Central memory CD8-positive, alpha-beta T cell (primary cell): ENCODE results near the gene PPP1R12B.
"Not testable (repeated sequence)": the region's sequence is repeated elsewhere in the genome, so short reads cannot be mapped to it uniquely, and the experiment has no call there.

Experiments used
- ATAC-seq: fragments of 150-1000 bp; cut with Tn5 transposase; replicated peaks from 2 replicates; pipeline ENCODE4 v1.10.0; 2022; ENCODE audit warnings: mild to moderate bottlenecking, moderate FRiP score, moderate number of reproducible peaks; ENCODE audit not compliant: poor library complexity, severe bottlenecking; ENCODE audit errors: extremely low read depth
- DNase-seq, 2 donors: peaks; one replicate each; pipeline ENCODE4 v3.0.0; 2021; ENCODE audit warnings: low spot score in 2 of 2
- H3K27ac Mint-ChIP-seq: one replicate; pipeline ENCODE4 v1.8.0; 2022; ENCODE audit warnings: low read depth, mild to moderate bottlenecking, moderate library complexity, mixed read lengths
- H3K27me3 Mint-ChIP-seq: one replicate; pipeline ENCODE4 v1.8.0; 2022; ENCODE audit warnings: mixed read lengths
- H3K36me3 Mint-ChIP-seq: one replicate; pipeline ENCODE4 v1.8.0; 2022; ENCODE audit warnings: mild to moderate bottlenecking, moderate library complexity, mixed read lengths; ENCODE audit not compliant: insufficient read depth
- H3K4me1 Mint-ChIP-seq: one replicate; pipeline ENCODE4 v1.8.0; 2022; ENCODE audit warnings: mixed read lengths
- H3K4me3 Mint-ChIP-seq: one replicate; pipeline ENCODE4 v1.8.0; 2022; ENCODE audit warnings: mild to moderate bottlenecking, moderate library complexity, mixed read lengths
- H3K9me3 Mint-ChIP-seq: one replicate; pipeline ENCODE4 v1.8.0; 2022; ENCODE audit warnings: mixed read lengths

PPP1R12B gene

GRCh38 chr1:202575918-202576653, 227.6 kb downstream of the PPP1R12B start:
- Mint-ChIP-seq H3K27ac (no peak overlapping the region), H3K27me3 (no peaks in the 10 kb centered on the region), H3K9me3 (no peaks in the 10 kb centered on the region), H3K4me3 (no peak overlapping the region), H3K4me1 (no peaks in the 10 kb centered on the region), H3K36me3 (peaks cover 8% of the 10 kb centered on the region)
- no peak for ATAC-seq
- no peak for DNase-seq

GRCh38 chr1:202576816-202577215, 228.3 kb downstream of the PPP1R12B start:
- no peaks in the 10 kb centered on the region for H3K4me1 Mint-ChIP-seq
- peaks cover 8% of the 10 kb centered on the region for H3K36me3 Mint-ChIP-seq

GRCh38 chr1:202577381-202577780, 228.9 kb downstream of the PPP1R12B start:
- no peak for ATAC-seq
- Mint-ChIP-seq H3K36me3 (peaks cover 9% of the 10 kb centered on the region), H3K27me3 (no peaks in the 10 kb centered on the region), H3K4me3 (no peak overlapping the region), H3K27ac (no peak overlapping the region), H3K9me3 (no peaks in the 10 kb centered on the region), H3K4me1 (no peaks in the 10 kb centered on the region)
- no peak for DNase-seq

More at GRCh38 chr1:202576816-202577215, 228.3 kb downstream of the PPP1R12B start:
- no peak for DNase-seq
- Mint-ChIP-seq H3K4me3 (no peak overlapping the region), H3K9me3 (no peaks in the 10 kb centered on the region), H3K27ac (no peak overlapping the region), H3K27me3 (no peaks in the 10 kb centered on the region)
- no peak for ATAC-seq

GRCh38 chr1:202578001-202578504, 229.6 kb downstream of the PPP1R12B start:
- no peak for ATAC-seq
- no peaks in the 10 kb centered on the region for H3K4me1 Mint-ChIP-seq
- DNase-seq: no peak
- H3K9me3 Mint-ChIP-seq: no peaks in the 10 kb centered on the region
- H3K27me3 Mint-ChIP-seq: no peaks in the 10 kb centered on the region
- peaks cover 8% of the 10 kb centered on the region for H3K36me3 Mint-ChIP-seq
- no peak overlapping the region for H3K27ac Mint-ChIP-seq
- no peak overlapping the region for H3K4me3 Mint-ChIP-seq

GRCh38 chr1:202578565-202578964, 230.1 kb downstream of the PPP1R12B start:
- H3K27me3 Mint-ChIP-seq: no peaks in the 10 kb centered on the region
- no peak overlapping the region for H3K27ac Mint-ChIP-seq
- no peaks in the 10 kb centered on the region for H3K4me1 Mint-ChIP-seq
- ATAC-seq (no peak), DNase-seq (no peak)
- no peak overlapping the region for H3K4me3 Mint-ChIP-seq
- no peaks in the 10 kb centered on the region for H3K9me3 Mint-ChIP-seq
- peaks cover 8% of the 10 kb centered on the region for H3K36me3 Mint-ChIP-seq

GRCh38 chr1:202579806-202580205, 231.3 kb downstream of the PPP1R12B start:
- Mint-ChIP-seq H3K27me3 (no peaks in the 10 kb centered on the region), H3K36me3 (peaks cover 8% of the 10 kb centered on the region), H3K27ac (no peak overlapping the region), H3K4me3 (no peak overlapping the region), H3K4me1 (no peaks in the 10 kb centered on the region), H3K9me3 (no peaks in the 10 kb centered on the region)
- no peak for ATAC-seq
- DNase-seq: no peak

GRCh38 chr1:202580619-202581018, 232.1 kb downstream of the PPP1R12B start:
- DNase-seq (no peak), ATAC-seq (no peak)
- Mint-ChIP-seq H3K27me3 (no peaks in the 10 kb centered on the region), H3K4me1 (no peaks in the 10 kb centered on the region), H3K9me3 (no peaks in the 10 kb centered on the region), H3K36me3 (peaks cover 8% of the 10 kb centered on the region), H3K4me3 (no peak overlapping the region), H3K27ac (no peak overlapping the region)

- not testable (repeated sequence) for H3K27me3 Mint-ChIP-seq, H3K4me3 Mint-ChIP-seq, H3K27ac Mint-ChIP-seq, H3K9me3 Mint-ChIP-seq, H3K36me3 Mint-ChIP-seq, H3K4me1 Mint-ChIP-seq, DNase-seq, ATAC-seq
Measured at GRCh38 chr1:202582350-202582749, 233.9 kb downstream of the PPP1R12B start.

- no peak overlapping the region for H3K27ac Mint-ChIP-seq
- no peak for ATAC-seq
- no peaks in the 10 kb centered on the region for H3K27me3 Mint-ChIP-seq
- no peaks in the 10 kb centered on the region for H3K4me1 Mint-ChIP-seq
- no peak for DNase-seq
- H3K9me3 Mint-ChIP-seq: no peaks in the 10 kb centered on the region
- peaks cover 7% of the 10 kb centered on the region for H3K36me3 Mint-ChIP-seq
- H3K4me3 Mint-ChIP-seq: no peak overlapping the region
Measured at GRCh38 chr1:202584707-202585589, 236.4 kb downstream of the PPP1R12B start.

- Mint-ChIP-seq H3K4me1 (no peaks in the 10 kb centered on the region), H3K4me3 (no peak overlapping the region), H3K9me3 (no peaks in the 10 kb centered on the region), H3K27me3 (no peaks in the 10 kb centered on the region), H3K36me3 (peaks cover 7% of the 10 kb centered on the region), H3K27ac (no peak overlapping the region)
- DNase-seq (no peak), ATAC-seq (no peak)
Measured at GRCh38 chr1:202585590-202585933, 237.1 kb downstream of the PPP1R12B start.

- no peak overlapping the region for H3K4me3 Mint-ChIP-seq
- no peak for ATAC-seq
- H3K27ac Mint-ChIP-seq: no peak overlapping the region
- H3K36me3 Mint-ChIP-seq: peaks cover 7% of the 10 kb centered on the region
- no peaks in the 10 kb centered on the region for H3K27me3 Mint-ChIP-seq
- no peak for DNase-seq
- H3K4me1 Mint-ChIP-seq: no peaks in the 10 kb centered on the region
- H3K9me3 Mint-ChIP-seq: no peaks in the 10 kb centered on the region
Measured at GRCh38 chr1:202586018-202586821, 237.7 kb downstream of the PPP1R12B start.

GRCh38 chr1:202586871-202587270, 238.4 kb downstream of the PPP1R12B start:
- Mint-ChIP-seq H3K4me1 (no peaks in the 10 kb centered on the region), H3K27me3 (no peaks in the 10 kb centered on the region)
- ATAC-seq: no peak

More at GRCh38 chr1:202586871-202587270, 238.4 kb downstream of the PPP1R12B start:
- peaks cover 4% of the 10 kb centered on the region for H3K36me3 Mint-ChIP-seq
- DNase-seq: no peak
- H3K27ac Mint-ChIP-seq: no peak overlapping the region
- no peak overlapping the region for H3K4me3 Mint-ChIP-seq
- H3K9me3 Mint-ChIP-seq: no peaks in the 10 kb centered on the region
